ENCODE measurements around the gene AP1G2. TPM values are rescaled to one million over a fixed set of nuclear protein-coding genes. Genes with fewer than 3 reads are reported as not detected.

Gene AP1G2
- total and polyA plus RNA-seq, 3 donors from 2014 or later: 33.6 to 83.4 (median 76.9) TPM

DNA sequence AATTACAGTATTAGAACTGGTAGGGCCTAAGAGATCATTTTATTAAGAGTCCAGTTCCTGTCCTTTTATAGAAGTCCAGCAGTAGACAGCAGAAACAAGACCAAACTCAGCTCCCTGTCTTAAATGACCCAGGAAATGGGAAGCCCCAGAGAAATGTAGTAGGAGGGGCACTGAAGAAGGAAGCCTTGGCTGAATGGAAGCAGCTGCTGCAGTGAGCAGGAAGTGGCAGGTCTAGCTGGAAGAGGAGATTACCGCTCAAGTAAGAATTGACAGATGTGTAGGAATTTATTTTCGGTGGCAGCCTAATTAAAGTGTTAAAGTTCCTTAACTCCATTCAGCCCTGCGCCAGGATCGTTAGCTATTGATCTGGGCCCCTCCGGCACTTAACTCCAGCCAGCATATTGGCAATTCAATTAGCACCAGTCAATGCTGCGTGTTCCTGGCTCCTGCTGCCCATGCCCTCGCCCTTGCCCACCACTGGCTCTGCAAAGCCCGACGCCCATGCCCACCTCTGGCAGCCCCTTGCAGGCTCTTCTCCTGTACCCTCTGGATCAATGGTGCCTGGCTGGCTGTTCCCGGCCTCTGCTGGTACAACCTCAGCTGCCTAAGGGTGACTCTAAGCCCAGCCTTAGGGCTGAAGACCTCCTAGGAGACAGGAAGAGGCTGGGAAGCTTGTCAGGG lies 37.1 kb downstream of the AP1G2 start:
- TF ChIP-seq POLR2A (IDR thresholded peaks at IDR 0.05): no peak
- TF ChIP-seq, protein P1, sequence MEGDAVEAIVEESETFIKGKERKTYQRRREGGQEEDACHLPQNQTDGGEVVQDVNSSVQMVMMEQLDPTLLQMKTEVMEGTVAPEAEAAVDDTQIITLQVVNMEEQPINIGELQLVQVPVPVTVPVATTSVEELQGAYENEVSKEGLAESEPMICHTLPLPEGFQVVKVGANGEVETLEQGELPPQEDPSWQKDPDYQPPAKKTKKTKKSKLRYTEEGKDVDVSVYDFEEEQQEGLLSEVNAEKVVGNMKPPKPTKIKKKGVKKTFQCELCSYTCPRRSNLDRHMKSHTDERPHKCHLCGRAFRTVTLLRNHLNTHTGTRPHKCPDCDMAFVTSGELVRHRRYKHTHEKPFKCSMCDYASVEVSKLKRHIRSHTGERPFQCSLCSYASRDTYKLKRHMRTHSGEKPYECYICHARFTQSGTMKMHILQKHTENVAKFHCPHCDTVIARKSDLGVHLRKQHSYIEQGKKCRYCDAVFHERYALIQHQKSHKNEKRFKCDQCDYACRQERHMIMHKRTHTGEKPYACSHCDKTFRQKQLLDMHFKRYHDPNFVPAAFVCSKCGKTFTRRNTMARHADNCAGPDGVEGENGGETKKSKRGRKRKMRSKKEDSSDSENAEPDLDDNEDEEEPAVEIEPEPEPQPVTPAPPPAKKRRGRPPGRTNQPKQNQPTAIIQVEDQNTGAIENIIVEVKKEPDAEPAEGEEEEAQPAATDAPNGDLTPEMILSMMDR (IDR thresholded peaks at IDR 0.05): no peak
- 88 to 89% methylated on average over 10 of the region's 10 CpGs for WGBS, 2 donors

DNA sequence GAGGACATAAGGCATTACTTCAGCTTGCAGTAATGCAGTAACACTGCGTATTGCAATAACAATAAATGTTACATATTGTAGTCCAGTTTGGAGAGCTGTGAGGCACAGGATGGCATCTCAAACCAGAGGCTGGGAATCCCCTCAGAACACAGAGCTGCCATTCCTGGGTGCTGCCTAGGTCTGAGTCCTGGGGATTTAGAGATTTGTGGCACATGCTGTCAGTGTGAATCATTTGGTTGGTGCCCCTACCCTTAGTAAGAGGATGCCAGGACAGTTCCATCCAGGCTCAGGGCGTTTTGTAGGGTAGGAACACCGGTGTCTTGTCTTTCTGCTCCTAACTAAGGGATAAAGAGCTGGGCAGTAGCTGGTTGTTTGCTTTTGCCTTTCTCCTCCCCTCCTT lies 38.6 kb downstream of the AP1G2 start:
- intact Hi-C loops (cut with DNase I; ENCODE audit: low total_unique reads): no loop called here
- H3K4me1 ChIP-seq: no peaks in the 10 kb centered on the region
- TF ChIP-seq, protein P1 (IDR thresholded peaks at IDR 0.05): no peak
- TF ChIP-seq POLR2A (IDR thresholded peaks at IDR 0.05): no peak
- no peak overlapping the region for H3K4me3 ChIP-seq
- DNase-seq: no peak
- 65 to 91% methylated on average over 3 of the region's 3 CpGs for WGBS, 2 donors
- H3K27ac ChIP-seq: no peak overlapping the region
- H3K9me3 ChIP-seq: no peaks in the 10 kb centered on the region
- H3K36me3 ChIP-seq (ENCODE audit: low read depth, missing control alignments): no peaks in the 10 kb centered on the region
- H3K27me3 ChIP-seq: no peaks in the 10 kb centered on the region

More for the DNA sequence above, 37.1 kb downstream of the AP1G2 start:
- Histone ChIP-seq H3K4me1 (no peaks in the 10 kb centered on the region), H3K9me3 (no peaks in the 10 kb centered on the region), H3K4me3 (no peak overlapping the region), H3K27me3 (no peaks in the 10 kb centered on the region), H3K27ac (no peak overlapping the region), H3K36me3 (ENCODE audit: low read depth, missing control alignments) (no peaks in the 10 kb centered on the region)
- intact Hi-C loops (cut with DNase I; ENCODE audit: low total_unique reads): no loop called here
- no peak for DNase-seq

DNA sequence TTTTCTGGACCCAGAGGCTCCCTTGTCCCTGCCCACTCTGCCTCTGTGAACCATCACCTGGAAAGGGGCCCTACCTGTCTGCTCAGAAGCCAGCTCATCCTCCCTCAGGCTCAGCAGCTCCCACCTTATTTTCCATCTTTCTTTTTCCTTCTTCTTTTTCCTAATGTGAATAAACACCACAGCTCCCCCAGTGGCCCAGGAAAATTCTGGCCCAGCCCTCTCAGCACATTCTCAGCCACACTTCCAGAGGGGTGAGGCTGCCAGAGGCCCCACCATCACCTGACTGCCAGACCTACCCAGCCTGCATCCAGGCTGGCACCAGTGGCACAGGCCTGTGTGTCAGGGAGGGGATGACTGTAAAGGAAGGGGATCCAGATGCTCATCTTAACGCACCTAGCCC lies 39.0 kb downstream of the AP1G2 start:
- TF ChIP-seq, protein P1 (IDR thresholded peaks at IDR 0.05): no peak
- no peak for TF ChIP-seq POLR2A (IDR thresholded peaks at IDR 0.05)
- H3K27ac ChIP-seq: no peak overlapping the region
- DNase-seq: no peak
- no peaks in the 10 kb centered on the region for H3K36me3 ChIP-seq (ENCODE audit: low read depth, missing control alignments)
- intact Hi-C loops (cut with DNase I; ENCODE audit: low total_unique reads): no loop called here
- no peak overlapping the region for H3K4me3 ChIP-seq
- H3K9me3 ChIP-seq: no peaks in the 10 kb centered on the region
- H3K4me1 ChIP-seq: no peaks in the 10 kb centered on the region
- WGBS, 2 donors: 94 to 100% methylated on average over 1 of the region's 1 CpG
- no peaks in the 10 kb centered on the region for H3K27me3 ChIP-seq

DNA sequence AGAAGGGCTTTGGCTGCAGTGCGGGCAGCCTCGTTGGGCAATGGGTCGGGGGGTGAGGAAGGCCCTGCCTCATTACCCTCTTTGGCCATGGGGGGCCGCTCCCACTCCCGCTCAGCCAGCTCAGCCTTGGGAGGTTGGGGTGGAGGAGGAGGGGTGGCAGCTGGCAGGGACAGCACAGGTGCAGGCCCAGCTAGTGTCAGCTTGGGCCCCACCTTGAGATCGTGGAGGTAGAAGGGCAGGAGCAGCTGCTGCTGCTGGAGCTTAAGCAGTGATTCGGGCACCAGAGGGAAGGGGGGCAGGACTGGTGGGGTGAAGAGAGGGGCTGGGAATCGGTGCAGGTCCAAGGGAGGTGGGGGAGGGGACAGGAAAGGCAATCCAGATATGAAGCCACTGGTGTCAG lies 42.0 kb downstream of the AP1G2 start:
- Histone ChIP-seq H3K27me3 (no peaks in the 10 kb centered on the region), H3K4me3 (no peak overlapping the region), H3K36me3 (ENCODE audit: low read depth, missing control alignments) (no peaks in the 10 kb centered on the region), H3K9me3 (no peaks in the 10 kb centered on the region), H3K27ac (no peak overlapping the region), H3K4me1 (no peaks in the 10 kb centered on the region)
- intact Hi-C loops (cut with DNase I; ENCODE audit: low total_unique reads): no loop called here
- DNase-seq: no peak
- TF ChIP-seq, protein P1 (IDR thresholded peaks at IDR 0.05): no peak
- no peak for TF ChIP-seq POLR2A (IDR thresholded peaks at IDR 0.05)
- whole genome bisulfite sequencing, 2 donors: 89 to 97% methylated on average over 6 to 8 of the region's 8 CpGs

DNA sequence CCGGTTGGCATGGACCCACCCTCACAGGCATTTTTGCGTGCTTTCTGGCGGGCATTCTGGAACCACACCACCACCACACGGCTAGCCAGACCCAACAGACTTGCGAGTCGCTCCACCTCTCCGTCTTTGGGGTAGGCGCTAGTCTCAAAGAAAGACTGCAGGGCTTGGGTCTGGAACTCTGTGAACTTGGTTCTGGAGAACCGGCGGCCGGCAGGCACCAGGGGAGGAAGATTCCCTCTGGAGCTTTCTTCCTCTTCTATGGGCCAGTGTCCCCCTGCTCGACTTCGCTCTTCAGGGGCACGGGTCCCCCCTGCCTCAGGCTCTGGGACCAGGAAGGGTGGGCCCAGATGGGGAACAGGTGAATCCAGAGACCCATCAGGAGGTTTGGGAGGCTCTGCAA lies 42.6 kb downstream of the AP1G2 start:
- Histone ChIP-seq H3K9me3 (no peaks in the 10 kb centered on the region), H3K27me3 (no peaks in the 10 kb centered on the region), H3K4me3 (no peak overlapping the region), H3K4me1 (no peaks in the 10 kb centered on the region), H3K27ac (no peak overlapping the region), H3K36me3 (ENCODE audit: low read depth, missing control alignments) (no peaks in the 10 kb centered on the region)
- intact Hi-C loops (cut with DNase I; ENCODE audit: low total_unique reads): no loop called here
- 93 to 96% methylated on average over 11 to 14 of the region's 14 CpGs for WGBS, 2 donors
- TF ChIP-seq, protein P1 (IDR thresholded peaks at IDR 0.05): no peak
- TF ChIP-seq POLR2A (IDR thresholded peaks at IDR 0.05): no peak
- DNase-seq: no peak
